Measurements from ENCODE around the gene C16orf86. TPM values are rescaled to one million over a fixed set of nuclear protein-coding genes. Genes with fewer than 3 reads are reported as not detected.

C16orf86 gene
- total RNA-seq, 1 experiment from 2014 or later, result 0.79 TPM

GRCh38 chr16:67653789-67654402, 12.7 kb upstream of the C16orf86 start:
- no peak overlapping the region for H2AFZ ChIP-seq (ENCODE audit: low read depth, low read length, poor library complexity, severe bottlenecking)
- H3K27me3 ChIP-seq (ENCODE audit: insufficient read depth, low read length), result no peaks in the 10 kb centered on the region
- H3K79me2 ChIP-seq (ENCODE audit: insufficient read depth, low read length), result peaks cover 11% of the 10 kb centered on the region; the same call in 1 of the 2 replicates
- BruUV-seq (replicated peaks), result no TSS peak
- intact Hi-C loops (cut with micrococcal nuclease), result no loop called here
- H3K4me2 ChIP-seq (ENCODE audit: low read length), result peak overlapping the region; percentile 90
- ChIA-PET POLR2A (no interaction called here), RAD21 (ENCODE audit: low non-redundant PET in 1 of 2, low total read pairs in 2 of 2, uncharacterized antibody in 2 of 2, unreplicated experiment in 2 of 2) (no interaction called here), CTCF (interaction anchor here (1.9 kb wide), 1 partner anchor 133 kb away, joined by 4 read pairs; no protein-coding TSS in a partner anchor)
- ATAC-seq (peak; percentile 12), DNase-seq (ENCODE audit: low read depth, low spot score) (no peak)
- no peak overlapping the region for H3K27ac ChIP-seq (ENCODE audit: low read depth, low read length)
- H3K4me3 ChIP-seq (replicated peaks in 1 of 2; ENCODE audit: low read depth in 1 of 2, low read length in 2 of 2), result peak overlapping the region; percentile 79 to 90
- H3K4me1 ChIP-seq (ENCODE audit: control insufficient read depth in 1 of 2, insufficient read depth in 2 of 2, low read length in 2 of 2), result peaks cover 0 to 8% of the 10 kb centered on the region in 2 experiments; a peak in 2 of 4 replicates
- H3K9me3 ChIP-seq (ENCODE audit: control insufficient read depth in 1 of 2, insufficient read depth in 1 of 2, low read depth in 1 of 2, low read length in 2 of 2), result no peaks in the 10 kb centered on the region
- no peaks in the 10 kb centered on the region for H3K9me2 ChIP-seq (ENCODE audit: insufficient read depth)
- peak overlapping the region; percentile 81 for H3K9ac ChIP-seq (ENCODE audit: low read length)
- peaks cover 0 to 6% of the 10 kb centered on the region in 2 experiments; a peak in 1 of 4 replicates for H3K36me3 ChIP-seq (ENCODE audit: control insufficient read depth in 1 of 2, insufficient read depth in 2 of 2, low read length in 2 of 2)
- H4K20me1 ChIP-seq (ENCODE audit: insufficient read depth), result no peaks in the 10 kb centered on the region
- no peak for TF ChIP-seq SP1 (IDR thresholded peaks at IDR 0.05; ENCODE audit: low read depth)
- TF ChIP-seq POLR2A (IDR thresholded peaks at IDR 0.05; ENCODE audit: borderline replicate concordance, extremely low read depth, insufficient read depth, insufficient read length), result no peak
- TF ChIP-seq ELF1 (IDR thresholded peaks at IDR 0.05; ENCODE audit: borderline replicate concordance, low read depth), result no peak
- TF ChIP-seq SRF (IDR thresholded peaks at IDR 0.05; ENCODE audit: low read depth), result no peak
- TF ChIP-seq SIN3A (IDR thresholded peaks at IDR 0.05; ENCODE audit: low read depth), result no peak
- no peak for TF ChIP-seq MAX (IDR thresholded peaks at IDR 0.05)
- TF ChIP-seq JUND (IDR thresholded peaks at IDR 0.05), result no peak

GRCh38 chr16:67654403-67654911, 12.2 kb upstream of the C16orf86 start:
- Histone ChIP-seq H3K4me1 (ENCODE audit: control insufficient read depth in 1 of 2, insufficient read depth in 2 of 2, low read length in 2 of 2) (peaks cover 0 to 13% of the 10 kb centered on the region in 2 experiments; a peak in 2 of 4 replicates), H3K9me2 (ENCODE audit: insufficient read depth) (no peaks in the 10 kb centered on the region), H3K4me3 (replicated peaks in 1 of 2; ENCODE audit: low read depth in 1 of 2, low read length in 2 of 2) (no peak overlapping the region), H3K36me3 (ENCODE audit: control insufficient read depth in 1 of 2, insufficient read depth in 2 of 2, low read length in 2 of 2) (peaks cover 0 to 6% of the 10 kb centered on the region in 2 experiments; a peak in 1 of 4 replicates), H3K9me3 (ENCODE audit: control insufficient read depth in 1 of 2, insufficient read depth in 1 of 2, low read depth in 1 of 2, low read length in 2 of 2) (no peaks in the 10 kb centered on the region), H4K20me1 (ENCODE audit: insufficient read depth) (no peaks in the 10 kb centered on the region), H3K27me3 (ENCODE audit: insufficient read depth, low read length) (no peaks in the 10 kb centered on the region), H2AFZ (ENCODE audit: low read depth, low read length, poor library complexity, severe bottlenecking) (no peak overlapping the region), H3K79me2 (ENCODE audit: insufficient read depth, low read length) (peaks cover 17% of the 10 kb centered on the region; the same call in 1 of the 2 replicates), H3K4me2 (ENCODE audit: low read length) (peak overlapping the region; percentile 90; the same call in 1 of the 2 replicates), H3K27ac (ENCODE audit: low read depth, low read length) (no peak overlapping the region), H3K9ac (ENCODE audit: low read length) (0 out of 2 replicates have a peak overlapping the region, but pooled peaks have one; percentile 81)
- RAD21 ChIA-PET (ENCODE audit: low non-redundant PET in 1 of 2, low total read pairs in 2 of 2, uncharacterized antibody in 2 of 2, unreplicated experiment in 2 of 2), result no interaction called here
- intact Hi-C loops (cut with micrococcal nuclease), result no loop called here
- CTCF ChIA-PET, result no interaction called here
- POLR2A ChIA-PET, result no interaction called here
- ATAC-seq (no peak), DNase-seq (ENCODE audit: low read depth, low spot score) (no peak)
- BruUV-seq (replicated peaks), result TSS peak; percentile 50
- TF ChIP-seq REST (IDR thresholded peaks at IDR 0.05; ENCODE audit: low read depth) (no peak), SP1 (IDR thresholded peaks at IDR 0.05; ENCODE audit: low read depth) (no peak), YY1 (IDR thresholded peaks at IDR 0.05; ENCODE audit: extremely low read depth, insufficient replicate concordance, low read depth, low read length) (no peak), POLR2A (IDR thresholded peaks at IDR 0.05; ENCODE audit: borderline replicate concordance, extremely low read depth, insufficient read depth, insufficient read length) (no peak), ELF1 (IDR thresholded peaks at IDR 0.05; ENCODE audit: borderline replicate concordance, low read depth) (no peak), FOSL1 (IDR thresholded peaks at IDR 0.05; ENCODE audit: low read depth) (no peak), ZBTB33 (IDR thresholded peaks at IDR 0.05; ENCODE audit: extremely low read depth, insufficient replicate concordance, low read length) (no peak), ZNF274 (IDR thresholded peaks at IDR 0.05; ENCODE audit: low read depth, low read length) (no peak), SIN3A (IDR thresholded peaks at IDR 0.05; ENCODE audit: low read depth) (no peak), MAX (IDR thresholded peaks at IDR 0.05) (no peak)

All from HCT116 (cell line).